ENCODE measurements around the gene EHD3. TPM values are rescaled to one million over a fixed set of nuclear protein-coding genes. Genes with fewer than 3 reads are reported as not detected.

The EHD3 gene
- total and polyA plus RNA-seq, 7 donors, result 0.73 to 5.2 (median 1.8) TPM

- H3K27me3 ChIP-seq (ENCODE audit: insufficient read depth in 3 of 3, low read length in 2 of 3), result no peaks in the 10 kb centered on the region
- DNase-seq (no peak), ATAC-seq (no peak)
- H3K36me3 ChIP-seq (ENCODE audit: insufficient read depth in 1 of 2, low read depth in 1 of 2), result no peaks in the 10 kb centered on the region
- no peaks in the 10 kb centered on the region for H3K9me3 ChIP-seq
- H3K4me1 ChIP-seq, result peaks cover 13% of the 10 kb centered on the region
- intact Hi-C loops (cut with DNase I), result no loop called here
- H3K27ac ChIP-seq, result no peak overlapping the region
- no peak overlapping the region for H3K4me3 ChIP-seq
- TF ChIP-seq, protein P1, sequence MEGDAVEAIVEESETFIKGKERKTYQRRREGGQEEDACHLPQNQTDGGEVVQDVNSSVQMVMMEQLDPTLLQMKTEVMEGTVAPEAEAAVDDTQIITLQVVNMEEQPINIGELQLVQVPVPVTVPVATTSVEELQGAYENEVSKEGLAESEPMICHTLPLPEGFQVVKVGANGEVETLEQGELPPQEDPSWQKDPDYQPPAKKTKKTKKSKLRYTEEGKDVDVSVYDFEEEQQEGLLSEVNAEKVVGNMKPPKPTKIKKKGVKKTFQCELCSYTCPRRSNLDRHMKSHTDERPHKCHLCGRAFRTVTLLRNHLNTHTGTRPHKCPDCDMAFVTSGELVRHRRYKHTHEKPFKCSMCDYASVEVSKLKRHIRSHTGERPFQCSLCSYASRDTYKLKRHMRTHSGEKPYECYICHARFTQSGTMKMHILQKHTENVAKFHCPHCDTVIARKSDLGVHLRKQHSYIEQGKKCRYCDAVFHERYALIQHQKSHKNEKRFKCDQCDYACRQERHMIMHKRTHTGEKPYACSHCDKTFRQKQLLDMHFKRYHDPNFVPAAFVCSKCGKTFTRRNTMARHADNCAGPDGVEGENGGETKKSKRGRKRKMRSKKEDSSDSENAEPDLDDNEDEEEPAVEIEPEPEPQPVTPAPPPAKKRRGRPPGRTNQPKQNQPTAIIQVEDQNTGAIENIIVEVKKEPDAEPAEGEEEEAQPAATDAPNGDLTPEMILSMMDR (IDR thresholded peaks at IDR 0.05), result no peak
Measured at GRCh38 chr2:31300309-31300708, 66.4 kb downstream of the EHD3 start.

GRCh38 chr2:31302940-31303563 lies 69.1 kb downstream of the EHD3 start:
- intact Hi-C loops (cut with DNase I), result no loop called here
- DNase-seq (no peak), ATAC-seq (peak in 2 of 4 donors; percentile 16 to 61)
- no peaks in the 10 kb centered on the region for H3K36me3 ChIP-seq (ENCODE audit: insufficient read depth in 1 of 2, low read depth in 1 of 2)
- H3K4me1 ChIP-seq, result no peaks in the 10 kb centered on the region
- H3K27me3 ChIP-seq (ENCODE audit: insufficient read depth in 3 of 3, low read length in 2 of 3), result no peaks in the 10 kb centered on the region
- H3K4me3 ChIP-seq, result no peak overlapping the region
- 70 to 79% (median 72%) methylated on average over 9 of the region's 9 CpGs for WGBS, 3 donors
- H3K9me3 ChIP-seq, result no peaks in the 10 kb centered on the region
- TF ChIP-seq, protein P1 (IDR thresholded peaks at IDR 0.05), result no peak
- H3K27ac ChIP-seq, result no peak overlapping the region

DNA sequence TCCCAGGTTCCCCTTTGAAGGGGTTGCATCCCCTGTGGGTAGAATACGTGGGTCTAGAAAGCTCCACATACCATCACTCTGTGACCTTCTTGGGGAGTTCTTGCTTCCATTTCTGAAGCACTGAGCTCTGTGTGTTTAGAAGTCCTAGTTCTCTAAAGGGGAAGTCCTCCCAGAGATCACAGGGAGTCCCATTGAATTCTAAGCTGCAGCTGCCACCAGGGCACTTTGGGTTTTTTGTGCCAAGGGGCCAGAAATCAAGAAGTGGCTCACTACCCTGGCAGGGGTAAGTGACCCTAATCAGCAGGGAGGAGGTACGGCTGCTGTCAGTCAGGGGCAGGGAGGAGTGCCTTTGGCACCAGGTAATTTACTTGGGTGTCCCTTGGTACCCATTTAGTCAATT lies 70.9 kb downstream of the EHD3 start:
- ATAC-seq (no peak), DNase-seq (no peak)
- WGBS, 3 donors, result 77 to 83% (median 78%) methylated on average over 2 of the region's 2 CpGs
- Histone ChIP-seq H3K4me1 (no peaks in the 10 kb centered on the region), H3K9me3 (no peaks in the 10 kb centered on the region), H3K4me3 (no peak overlapping the region), H3K36me3 (ENCODE audit: insufficient read depth in 1 of 2, low read depth in 1 of 2) (no peaks in the 10 kb centered on the region), H3K27me3 (ENCODE audit: insufficient read depth in 3 of 3, low read length in 2 of 3) (no peaks in the 10 kb centered on the region), H3K27ac (no peak overlapping the region)
- intact Hi-C loops (cut with DNase I), result no loop called here
- TF ChIP-seq, protein P1 (IDR thresholded peaks at IDR 0.05), result no peak

- DNase-seq (no peak), ATAC-seq (no peak)
- no peaks in the 10 kb centered on the region for H3K9me3 ChIP-seq
- H3K4me3 ChIP-seq, result no peak overlapping the region
- H3K27me3 ChIP-seq (ENCODE audit: insufficient read depth in 3 of 3, low read length in 2 of 3), result peaks cover 0 to 1% (median 0%) of the 10 kb centered on the region in 3 donors
- H3K27ac ChIP-seq, result no peak overlapping the region
- WGBS, 3 donors, result 84 to 91% (median 90%) methylated on average over 3 of the region's 3 CpGs
- H3K36me3 ChIP-seq (ENCODE audit: insufficient read depth in 1 of 2, low read depth in 1 of 2), result no peaks in the 10 kb centered on the region
- TF ChIP-seq, protein P1 (IDR thresholded peaks at IDR 0.05), result no peak
- no peaks in the 10 kb centered on the region for H3K4me1 ChIP-seq
- intact Hi-C loops (cut with DNase I), result no loop called here
Measured at GRCh38 chr2:31312898-31313297, 78.9 kb downstream of the EHD3 start.

GRCh38 chr2:31314761-31315160 lies 80.8 kb downstream of the EHD3 start:
- TF ChIP-seq, protein P1 (IDR thresholded peaks at IDR 0.05), result no peak
- 79 to 85% (median 82%) methylated on average over 2 of the region's 2 CpGs for WGBS, 3 donors
- DNase-seq, result no peak
- no peaks in the 10 kb centered on the region for H3K4me1 ChIP-seq
- H3K9me3 ChIP-seq, result no peaks in the 10 kb centered on the region
- H3K36me3 ChIP-seq (ENCODE audit: insufficient read depth in 1 of 2, low read depth in 1 of 2), result no peaks in the 10 kb centered on the region
- peaks cover 0 to 1% (median 0%) of the 10 kb centered on the region in 3 donors for H3K27me3 ChIP-seq (ENCODE audit: insufficient read depth in 3 of 3, low read length in 2 of 3)
- ATAC-seq, result no peak
- no peak overlapping the region for H3K27ac ChIP-seq
- intact Hi-C loops (cut with DNase I), result no loop called here
- no peak overlapping the region for H3K4me3 ChIP-seq

Data from psoas muscle (tissue), 8 donors.